Progenitor cell of endocrine pancreas (in vitro differentiated cells): ENCODE data around the gene MRTO4. TPM values are rescaled to one million over a fixed set of nuclear protein-coding genes. Genes with fewer than 3 reads are reported as not detected.

Source experiments
- DNase-seq: peaks from one replicate; pipeline ENCODE4 v3.0.0; 2021; ENCODE audit warnings: low spot score; ENCODE audit not compliant: unreplicated experiment
- H3K27ac Mint-ChIP-seq: 2 replicates; pipeline ENCODE4 v1.8.0; 2021; ENCODE audit warnings: mild to moderate bottlenecking, moderate library complexity, mixed read lengths
- H3K27me3 Mint-ChIP-seq: 2 replicates; pipeline ENCODE4 v1.8.0; 2021; ENCODE audit warnings: mixed read lengths
- H3K36me3 Mint-ChIP-seq: 2 replicates; pipeline ENCODE4 v1.8.0; 2022; ENCODE audit warnings: mixed read lengths; ENCODE audit not compliant: insufficient read depth
- H3K4me1 Mint-ChIP-seq: 2 replicates; pipeline ENCODE4 v1.8.0; 2021; ENCODE audit warnings: low read depth, mixed read lengths
- H3K4me3 Mint-ChIP-seq: 2 replicates; pipeline ENCODE4 v1.8.0; 2021; ENCODE audit warnings: low read depth, mild to moderate bottlenecking, moderate library complexity, mixed read lengths
- H3K9me3 Mint-ChIP-seq: 2 replicates; pipeline ENCODE4 v1.8.0; 2021; ENCODE audit warnings: low read depth, mixed read lengths
- CTCF ChIP-seq: fragments of 200-600 bp; sonication (generic); IDR thresholded peaks from one replicate; pipeline ENCODE4 v1.5.0; 2021; ENCODE audit warnings: antibody characterized with exemption, mild to moderate bottlenecking; ENCODE audit not compliant: unreplicated experiment
- long read RNA-seq: library from polyadenylated mRNA; unstranded; transcript quantifications from one replicate; pipeline ENCODE4 v2.0.0, GENCODE V29; 2020
- total RNA-seq: library from RNA; stranded (reverse); gene quantifications from 2 replicates; pipeline ENCODE4 v1.2.1, GENCODE V29; 2021

Gene MRTO4
- total RNA-seq = 27.8 and 33.9 TPM in 2 replicates
- long read RNA-seq, transcript MRTO4-201 (8 exons, 2,315 nt) = major isoform, 14 of 24 reads
- long read RNA-seq, partial matches to known transcripts = 0 of 24 reads
- long read RNA-seq, other reads (novel, unspliced or antisense) = 10 of 24 reads

- Mint-ChIP-seq H3K9me3 (no peaks in the 10 kb centered on the region), H3K4me1 (peaks cover 21% of the 10 kb centered on the region), H3K36me3 (no peaks in the 10 kb centered on the region), H3K27ac (peak within 1 kb of the TSS; percentile 96), H3K27me3 (no peaks in the 10 kb centered on the region), H3K4me3 (peak within 1 kb of the TSS; percentile 97)
- no peak for TF ChIP-seq CTCF
- peak; percentile 84 for DNase-seq
Measured at GRCh38 chr1:19251305-19252196, at the start of gene MRTO4, which contains the start of gene EMC1. MRTO4 (plus strand) TSS chr1:19251805; CDS start chr1:19251836, 31 bp downstream. EMC1 (minus strand) TSS chr1:19251524; CDS start chr1:19251509, 15 bp downstream.

GRCh38 chr1:19202396-19202795, 49.2 kb upstream of the MRTO4 start:
- no peaks in the 10 kb centered on the region for H3K27me3 Mint-ChIP-seq
- peak overlapping the region; percentile 79 for H3K27ac Mint-ChIP-seq
- no peaks in the 10 kb centered on the region for H3K9me3 Mint-ChIP-seq
- H3K4me1 Mint-ChIP-seq = peaks cover 19% of the 10 kb centered on the region
- no peak for DNase-seq
- peaks cover 4% of the 10 kb centered on the region for H3K36me3 Mint-ChIP-seq
- no peak for TF ChIP-seq CTCF
- no peak overlapping the region for H3K4me3 Mint-ChIP-seq

- H3K27me3 Mint-ChIP-seq = no peaks in the 10 kb centered on the region
- H3K9me3 Mint-ChIP-seq = no peaks in the 10 kb centered on the region
- no peak overlapping the region for H3K4me3 Mint-ChIP-seq
- H3K4me1 Mint-ChIP-seq = peaks cover 19% of the 10 kb centered on the region
- H3K36me3 Mint-ChIP-seq = peaks cover 1% of the 10 kb centered on the region
- no peak for TF ChIP-seq CTCF
- H3K27ac Mint-ChIP-seq = peak overlapping the region; percentile 20
- DNase-seq = no peak
Measured at GRCh38 chr1:19203440-19203839, 48.2 kb upstream of the MRTO4 start.

GRCh38 chr1:19204446-19205266, 46.9 kb upstream of the MRTO4 start:
- no peak for DNase-seq
- Mint-ChIP-seq H3K27ac (no peak overlapping the region), H3K27me3 (no peaks in the 10 kb centered on the region), H3K36me3 (no peaks in the 10 kb centered on the region), H3K4me3 (no peak overlapping the region), H3K9me3 (no peaks in the 10 kb centered on the region), H3K4me1 (peaks cover 24% of the 10 kb centered on the region)
- no peak for TF ChIP-seq CTCF

- DNase-seq = no peak
- no peaks in the 10 kb centered on the region for H3K36me3 Mint-ChIP-seq
- H3K4me1 Mint-ChIP-seq = peaks cover 25% of the 10 kb centered on the region
- no peaks in the 10 kb centered on the region for H3K9me3 Mint-ChIP-seq
- TF ChIP-seq CTCF = no peak
- H3K27ac Mint-ChIP-seq = peak overlapping the region; percentile 61
- H3K4me3 Mint-ChIP-seq = no peak overlapping the region
- H3K27me3 Mint-ChIP-seq = no peaks in the 10 kb centered on the region
Measured at GRCh38 chr1:19205403-19205802, 46.2 kb upstream of the MRTO4 start.
